SH-SY5Y (cell line): ENCODE measurements around the gene CPEB2.

Experiments
- GATA2 ChIP-seq: IDR thresholded peaks from 2 replicates; pipeline ENCODE4 v1.6.1; 2011; ENCODE audit warnings: mild to moderate bottlenecking, low read depth, low read length
- GATA3 ChIP-seq: IDR thresholded peaks from 2 replicates; pipeline ENCODE4 v1.6.1; 2011; ENCODE audit warnings: low read depth, mild to moderate bottlenecking, low read length, moderate library complexity

GRCh38 chr4:14985161-14985560 lies 17.1 kb upstream of the CPEB2 start:
- TF ChIP-seq GATA2 (no peak), GATA3 (no peak)
